ENCODE results near the gene BTN3A1.

GRCh38 chr6:26430787-26431186, 28.7 kb downstream of the BTN3A1 start:
- TF ChIP-seq CTCF (conservative IDR thresholded peaks at IDR 0.05 in 1 of 2, IDR thresholded peaks at IDR 0.05 in 1 of 2; ENCODE audit: low read depth in 1 of 2, low read length in 2 of 2) (no peak), EZH2 (IDR thresholded peaks at IDR 0.05; ENCODE audit: low read length, missing control alignments) (no peak)

All from fibroblast of lung (primary cell).